Keratinocyte (primary cell): Measurements from ENCODE around the gene PLCG2.

Source experiments
- EZH2 ChIP-seq: IDR thresholded peaks from one replicate; pipeline ENCODE4 v1.6.1; 2012; ENCODE audit warnings: inconsistent platforms, mild to moderate bottlenecking, low read length, moderate library complexity
- TF ChIP-seq, protein P1 (sequence below), 3 experiments: IDR thresholded peaks in 1 of 3; conservative IDR thresholded peaks in 1 of 3; optimal IDR thresholded peaks in 1 of 3; 2 replicates in 2 of 3; 3 replicates in 1 of 3; pipeline versions ENCODE3 to v1.5.1; 2011; ENCODE audit warnings: low read length in 3 of 3, mild to moderate bottlenecking in 3 of 3, moderate library complexity in 2 of 3, control low read depth in 1 of 3, inconsistent platforms in 1 of 3; ENCODE audit not compliant: insufficient read depth in 2 of 3; ENCODE audit errors: extremely low read depth in 1 of 3

DNA sequence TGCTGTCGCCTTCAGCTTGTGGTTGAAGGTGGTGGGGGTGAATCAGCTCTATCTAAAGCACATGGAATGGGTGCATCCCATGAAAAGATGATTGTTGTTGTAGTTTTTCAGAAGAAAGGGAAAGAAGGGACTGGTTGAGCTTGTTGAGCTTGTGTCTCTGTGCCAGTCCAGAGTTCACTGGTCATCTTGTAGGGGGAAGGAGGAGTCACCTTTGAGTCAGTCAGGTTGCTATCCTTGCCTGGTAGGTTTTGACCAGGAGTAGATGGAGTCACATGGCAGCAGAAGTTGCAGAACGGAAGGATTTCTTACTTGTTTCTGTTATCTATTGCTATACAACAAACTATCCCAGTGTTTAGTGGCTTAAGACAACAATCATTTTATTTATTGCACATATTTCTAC, 73.3 kb downstream of the PLCG2 start:
- TF ChIP-seq, protein P1, sequence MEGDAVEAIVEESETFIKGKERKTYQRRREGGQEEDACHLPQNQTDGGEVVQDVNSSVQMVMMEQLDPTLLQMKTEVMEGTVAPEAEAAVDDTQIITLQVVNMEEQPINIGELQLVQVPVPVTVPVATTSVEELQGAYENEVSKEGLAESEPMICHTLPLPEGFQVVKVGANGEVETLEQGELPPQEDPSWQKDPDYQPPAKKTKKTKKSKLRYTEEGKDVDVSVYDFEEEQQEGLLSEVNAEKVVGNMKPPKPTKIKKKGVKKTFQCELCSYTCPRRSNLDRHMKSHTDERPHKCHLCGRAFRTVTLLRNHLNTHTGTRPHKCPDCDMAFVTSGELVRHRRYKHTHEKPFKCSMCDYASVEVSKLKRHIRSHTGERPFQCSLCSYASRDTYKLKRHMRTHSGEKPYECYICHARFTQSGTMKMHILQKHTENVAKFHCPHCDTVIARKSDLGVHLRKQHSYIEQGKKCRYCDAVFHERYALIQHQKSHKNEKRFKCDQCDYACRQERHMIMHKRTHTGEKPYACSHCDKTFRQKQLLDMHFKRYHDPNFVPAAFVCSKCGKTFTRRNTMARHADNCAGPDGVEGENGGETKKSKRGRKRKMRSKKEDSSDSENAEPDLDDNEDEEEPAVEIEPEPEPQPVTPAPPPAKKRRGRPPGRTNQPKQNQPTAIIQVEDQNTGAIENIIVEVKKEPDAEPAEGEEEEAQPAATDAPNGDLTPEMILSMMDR (optimal IDR thresholded peaks at IDR 0.05 in 1 of 3, IDR thresholded peaks at IDR 0.05 in 1 of 3, conservative IDR thresholded peaks at IDR 0.05 in 1 of 3; ENCODE audit: extremely low read depth in 1 of 3, insufficient read depth in 2 of 3, low read length in 3 of 3), result no peak
- no peak for TF ChIP-seq EZH2
